Heart left ventricle (tissue), 16 donors: ENCODE data around the gene RIPOR1. TPM values are rescaled to one million over a fixed set of nuclear protein-coding genes. Genes with fewer than 3 reads are reported as not detected.

Experiments
- ATAC-seq, 4 donors: fragments of 200-7000 bp; cut with Tn5 transposase; one replicate each; pipeline ENCODE4 v1.9.1; 2020 to 2022; ENCODE audit warnings: moderate library complexity in 4 of 4, mild to moderate bottlenecking in 3 of 4, moderate number of reproducible peaks in 1 of 4
- DNase-seq, 5 donors: peaks; one replicate each; pipeline ENCODE4 v3.0.0-alpha.2; 2020
- H3K27ac ChIP-seq, 12 donors: fragments of 200-600 bp; sonication (generic) in 4 of 12; one replicate each; pipeline versions ENCODE4 v1.5.0 to v1.8.0; 2016 to 2022; ENCODE audit warnings: mild to moderate bottlenecking in 2 of 12
- H3K27me3 ChIP-seq, 9 donors: fragments of 200-600 bp; sonication (generic) in 2 of 9; one replicate each; pipeline versions ENCODE4 v1.5.1 to v1.8.0; 2016 to 2022; ENCODE audit warnings: mild to moderate bottlenecking in 3 of 9
- H3K36me3 ChIP-seq, 9 donors: fragments of 200-600 bp; sonication (generic) in 2 of 9; one replicate each; pipeline versions ENCODE4 v1.5.0 to v1.8.0; 2018 to 2022; ENCODE audit warnings: mild to moderate bottlenecking in 2 of 9
- H3K4me1 ChIP-seq, 12 donors: fragments of 200-600 bp; sonication (generic) in 4 of 12; one replicate each; pipeline versions ENCODE4 v1.5.0 to v1.8.0; 2016 to 2022; ENCODE audit warnings: mild to moderate bottlenecking in 3 of 12
- H3K4me3 ChIP-seq, 12 donors: fragments of 200-600 bp; sonication (generic) in 4 of 12; one replicate each; pipeline versions ENCODE4 v1.5.0 to v1.8.0; 2017 to 2022; ENCODE audit warnings: mild to moderate bottlenecking in 9 of 12, moderate library complexity in 4 of 12
- H3K9me3 ChIP-seq, 12 donors: fragments of 200-600 bp; sonication (generic) in 4 of 12; one replicate each; pipeline versions ENCODE4 v1.5.0 to v1.8.0; 2016 to 2022; ENCODE audit warnings: mild to moderate bottlenecking in 1 of 12
- POLR2A ChIP-seq, 2 donors: fragments of 450-650 bp; IDR thresholded peaks; one replicate each; pipeline ENCODE4 v1.6.1; 2017; ENCODE audit warnings: antibody characterized with exemption in 2 of 2, mild to moderate bottlenecking in 2 of 2, moderate library complexity in 2 of 2
- WGBS, 4 donors: extraction: QIAGEN DNeasy Blood & Tissue Kit in 2 of 4; methylation state at CpG; one replicate each; pipeline versions ENCODE4 v1.1.5 to v1.1.7; 2013 to 2018; 5-methylcytosine and 5-hydroxymethylcytosine counted together
- intact Hi-C, 10 donors: fragments of 100-400 bp; cut with DNase I; formaldehyde crosslinking; loops; one replicate each; pipeline versions ENCODE4 v1.11.1 to v1.14.2; 2022
- polyA plus RNA-seq, 2 donors: library from polyadenylated mRNA; stranded (reverse); fragments of 200-250 nt; gene quantifications; one replicate each; pipeline ENCODE4 v1.2.3, GENCODE V29; 2013
- total RNA-seq, 9 donors: library from RNA; depleted of rRNA in 2 of 9; stranded (reverse); fragments of >200 nt in 2 of 9; fragmentation: NEBNext Ultra II Directional in 3 of 9; extraction: Animal tissue kit (Norgen Biotek cat#: 25700) in 3 of 9; gene quantifications; one replicate each; pipeline versions ENCODE4 v1.1.0 to v1.2.4, GENCODE V29; 2016 to 2023
- TF ChIP-seq, protein P1 (sequence below), 12 donors: fragments of 200-600 bp; sonication (generic) in 4 of 12; IDR thresholded peaks; one replicate each; pipeline versions ENCODE4 v1.5.0 to v1.8.0; 2018 to 2022; ENCODE audit warnings: antibody characterized with exemption in 12 of 12, mild to moderate bottlenecking in 5 of 12
- donor health status: ischemic (EF 13 %, LVEDD 7.1; RV severe dilation, severe dysfunction).
- donor health status: healthy with polysubstance abuse.
- donor health status: DM: no; HTN: yes; CAD: no.
- donor health status: DM: no; HTN: no; CAD: no.
- donor health status: ischemic (EF 25% LVEDD 6.9; RV normal size, moderate dysfunction).
- donor health status: ischemic (EF 25% LVEDD 5.7; RV mildly dilated, moderate dysfunction).
- donor health status: healthy.
- donor health status: DM: yes; HTN: yes; CAD: no.
- donor health status: ischemic (EF 35%, LVEDD 5.7; RV mildly dilated, moderate dysfunction).
- donor health status: nonischemic (EF 11% LVEDD 7.7; RV severe dilation, severe dysfunction).
- donor health status: DM: yes; HTN: yes; CAD: no.
- donor health status: PGD.
- donor health status: ischemic (EF 29% LVEDD 5.4; RV normal size, mild dysfunction).
- donor health status: nonischemic (EF 23%, LVEDD 6.1; RV moderate dilation, normal function).

The RIPOR1 gene
- total and polyA plus RNA-seq, 11 donors: 40.7 to 156 (median 65.2) TPM

DNA sequence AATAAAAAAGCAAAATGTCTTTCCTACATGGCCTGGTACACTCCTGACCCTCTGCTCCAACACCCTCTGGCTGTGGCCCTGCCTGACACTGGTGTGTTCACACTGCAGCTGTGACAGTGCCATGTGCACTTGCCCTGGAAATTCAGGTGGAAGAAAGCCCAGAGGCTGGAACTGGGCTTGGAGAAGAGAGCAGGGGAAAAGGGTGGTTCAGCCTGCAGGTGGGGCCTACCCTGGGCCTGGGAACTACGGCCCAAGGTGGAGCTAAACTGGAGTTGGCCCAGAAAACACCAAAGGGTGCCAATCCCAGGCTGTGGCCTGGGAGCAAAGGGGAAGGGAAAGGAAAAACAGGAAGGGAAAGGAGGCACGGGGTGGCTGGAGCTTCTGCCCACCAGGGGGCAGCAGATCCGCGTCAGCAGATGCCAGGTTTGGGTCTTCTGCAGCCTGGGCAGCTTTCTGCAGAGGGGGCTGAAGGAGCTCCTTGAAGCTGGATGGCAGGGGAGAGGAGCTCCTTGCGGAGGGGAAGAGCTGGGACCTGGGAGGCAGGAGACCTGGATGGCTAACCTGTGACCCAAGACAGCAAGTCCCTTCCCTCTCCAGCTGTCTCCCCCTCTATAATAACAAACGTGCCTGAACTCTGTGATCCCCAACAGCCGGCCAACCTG, 18.3 kb downstream of the RIPOR1 start:
- TF ChIP-seq, protein P1, sequence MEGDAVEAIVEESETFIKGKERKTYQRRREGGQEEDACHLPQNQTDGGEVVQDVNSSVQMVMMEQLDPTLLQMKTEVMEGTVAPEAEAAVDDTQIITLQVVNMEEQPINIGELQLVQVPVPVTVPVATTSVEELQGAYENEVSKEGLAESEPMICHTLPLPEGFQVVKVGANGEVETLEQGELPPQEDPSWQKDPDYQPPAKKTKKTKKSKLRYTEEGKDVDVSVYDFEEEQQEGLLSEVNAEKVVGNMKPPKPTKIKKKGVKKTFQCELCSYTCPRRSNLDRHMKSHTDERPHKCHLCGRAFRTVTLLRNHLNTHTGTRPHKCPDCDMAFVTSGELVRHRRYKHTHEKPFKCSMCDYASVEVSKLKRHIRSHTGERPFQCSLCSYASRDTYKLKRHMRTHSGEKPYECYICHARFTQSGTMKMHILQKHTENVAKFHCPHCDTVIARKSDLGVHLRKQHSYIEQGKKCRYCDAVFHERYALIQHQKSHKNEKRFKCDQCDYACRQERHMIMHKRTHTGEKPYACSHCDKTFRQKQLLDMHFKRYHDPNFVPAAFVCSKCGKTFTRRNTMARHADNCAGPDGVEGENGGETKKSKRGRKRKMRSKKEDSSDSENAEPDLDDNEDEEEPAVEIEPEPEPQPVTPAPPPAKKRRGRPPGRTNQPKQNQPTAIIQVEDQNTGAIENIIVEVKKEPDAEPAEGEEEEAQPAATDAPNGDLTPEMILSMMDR (IDR thresholded peaks at IDR 0.05): peak; percentile 86 to 98 (median 92)
- TF ChIP-seq POLR2A (IDR thresholded peaks at IDR 0.05): no peak
- Histone ChIP-seq H3K27ac (peak overlapping the region in 10 of 12 donors; percentile 8 to 71 (median 54)), H3K9me3 (no peaks in the 10 kb centered on the region), H3K36me3 (peaks cover 0 to 71% (median 60%) of the 10 kb centered on the region in 9 donors), H3K4me1 (peaks cover under 1 to 73% (median 45%) of the 10 kb centered on the region in 12 donors), H3K4me3 (no peak overlapping the region), H3K27me3 (no peaks in the 10 kb centered on the region)
- peak; percentile 67 to 84 (median 75) for DNase-seq
- intact Hi-C loops: loop anchor here in 1 of 10 donors (10.0 kb wide), 1 partner anchor 98 kb away; the partner anchor contains the start of gene CARMIL2
- WGBS, 4 donors: 11 to 26% (median 15%) methylated on average over 5 to 7 of the region's 7 CpGs
- ATAC-seq: peak; percentile 16 to 62 (median 45)

DNA sequence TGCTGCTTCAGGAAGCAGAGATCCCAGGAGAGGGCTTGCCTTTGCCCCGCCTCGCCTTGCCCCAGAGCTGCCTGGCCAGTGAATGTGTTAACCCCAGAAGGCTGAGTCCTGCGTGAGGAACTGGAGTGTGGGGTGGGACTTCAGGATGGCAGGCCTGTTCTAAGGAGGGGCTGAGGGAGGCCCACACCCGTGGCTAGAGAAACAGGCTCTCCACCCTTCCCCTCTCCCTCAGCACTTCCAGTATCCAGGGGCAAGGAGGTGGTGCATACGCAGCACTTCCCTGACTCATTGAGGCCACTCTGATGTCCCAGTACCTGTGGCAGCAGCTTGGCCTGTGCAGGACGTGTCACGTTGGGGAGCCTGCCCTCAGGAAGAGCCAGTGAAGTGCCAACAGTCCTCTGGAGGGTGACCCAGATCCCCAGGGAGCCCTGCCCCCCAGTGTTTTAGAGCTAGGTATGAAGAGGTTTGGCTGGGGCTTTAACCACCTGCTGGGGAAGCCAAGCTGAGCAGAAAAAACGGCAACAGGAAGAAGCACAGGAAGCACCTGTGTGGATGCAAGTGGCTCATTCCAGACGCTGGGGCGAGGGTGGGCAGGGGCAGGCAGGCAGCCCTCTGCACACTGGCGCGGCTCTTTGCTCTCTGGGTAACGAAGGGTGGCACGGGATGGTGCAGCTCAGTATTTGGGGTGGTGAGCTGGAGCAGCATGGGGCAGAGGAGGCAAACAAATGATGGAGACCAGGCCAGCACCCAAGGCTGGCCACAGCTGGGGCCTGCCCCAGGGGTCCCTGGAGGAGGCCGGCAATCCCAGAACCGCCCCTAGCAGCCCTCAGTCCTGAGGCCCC, 19.0 kb downstream of the RIPOR1 start:
- Histone ChIP-seq H3K4me1 (peaks cover 6 to 76% (median 49%) of the 10 kb centered on the region in 12 donors), H3K27ac (peak overlapping the region in 11 of 12 donors; percentile 8 to 71 (median 51))

DNA sequence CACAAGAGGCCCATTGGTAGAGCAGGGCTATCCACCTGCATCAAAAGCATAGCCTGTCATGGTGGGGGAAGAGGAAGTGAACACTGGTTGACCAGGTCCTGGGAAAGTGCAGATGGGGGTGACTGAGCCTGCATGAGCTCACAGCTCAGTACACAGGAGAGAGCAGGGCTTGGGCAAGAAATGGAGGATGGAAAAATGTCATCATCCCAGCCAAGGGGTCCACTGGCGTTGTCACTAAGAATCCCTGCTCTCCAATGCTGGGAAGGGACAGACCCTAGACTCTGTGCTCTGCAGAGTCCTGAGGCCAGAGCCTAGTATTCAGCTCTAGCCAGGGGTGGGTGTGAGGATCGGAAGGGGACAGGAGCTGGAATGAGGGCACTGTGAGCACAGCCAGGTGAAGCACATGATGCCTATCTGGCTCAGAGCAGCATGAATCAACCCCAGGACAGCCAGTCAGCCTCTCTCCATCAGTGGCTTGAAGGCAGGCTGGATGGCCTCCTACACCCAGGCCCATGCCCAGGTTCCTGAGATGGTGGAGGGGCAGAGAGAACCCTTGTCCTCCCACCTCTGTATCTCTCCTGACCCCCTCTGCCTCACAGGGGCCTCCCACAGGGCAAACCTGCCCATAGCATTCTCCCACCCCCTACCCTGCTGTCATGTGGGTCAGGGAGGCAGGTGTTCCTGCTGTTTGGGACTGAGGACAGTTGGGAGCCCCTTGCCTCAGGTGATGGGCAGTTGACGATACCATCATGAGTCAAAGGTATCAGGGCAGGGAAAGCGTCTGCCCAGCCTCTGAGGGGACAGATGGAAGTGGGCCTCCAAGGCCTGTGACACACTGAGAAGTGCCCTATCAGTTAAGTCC, 19.9 kb downstream of the RIPOR1 start:
- Histone ChIP-seq H3K36me3 (peaks cover 0 to 55% (median 44%) of the 10 kb centered on the region in 9 donors), H3K4me1 (peaks cover 8 to 78% (median 58%) of the 10 kb centered on the region in 12 donors), H3K27ac (peak overlapping the region in 2 of 12 donors; percentile 51 to 71), H3K27me3 (no peaks in the 10 kb centered on the region), H3K9me3 (no peaks in the 10 kb centered on the region), H3K4me3 (no peak overlapping the region)
- ATAC-seq (no peak), DNase-seq (peak in 1 of 5 donors; percentile 19)
- TF ChIP-seq POLR2A (IDR thresholded peaks at IDR 0.05): no peak
- TF ChIP-seq, protein P1 (IDR thresholded peaks at IDR 0.05): no peak
- intact Hi-C loops: loop anchor here in 1 of 10 donors (10.0 kb wide), 1 partner anchor 96 kb away; the partner anchor contains the start of gene CARMIL2
- 67 to 96% (median 88%) methylated on average over 2 to 4 of the region's 4 CpGs for WGBS, 4 donors

More for the DNA sequence above, 19.0 kb downstream of the RIPOR1 start:
- DNase-seq (peak in 1 of 5 donors; percentile 44), ATAC-seq (peak; percentile 2 to 38 (median 12))
- no peak overlapping the region for H3K4me3 ChIP-seq
- peaks cover 0 to 63% (median 52%) of the 10 kb centered on the region in 9 donors for H3K36me3 ChIP-seq
- whole genome bisulfite sequencing, 4 donors: 56 to 60% (median 58%) methylated on average over 12 to 16 of the region's 16 CpGs
- H3K27me3 ChIP-seq: no peaks in the 10 kb centered on the region
- intact Hi-C loops: loop anchor here in 1 of 10 donors (10.0 kb wide), 1 partner anchor 97 kb away; the partner anchor contains the start of gene CARMIL2
- no peaks in the 10 kb centered on the region for H3K9me3 ChIP-seq
- TF ChIP-seq, protein P1 (IDR thresholded peaks at IDR 0.05): no peak
- no peak for TF ChIP-seq POLR2A (IDR thresholded peaks at IDR 0.05)
